GF-D8 (cell line): ENCODE results near the gene KCNG2.

Experiments used
- DNase-seq: peaks from one replicate; lab custom pipeline; 2025; lab: John Stamatoyannopoulos, UW

KCNG2 gene

GRCh38 chr18:79926715-79927606, 129.2 kb downstream of the KCNG2 start:
- DNase-seq, result no peak

- no peak for DNase-seq
These were observed 130.1 kb downstream of the KCNG2 start for GRCh38 chr18:79927607-79928562.

GRCh38 chr18:79928563-79928960, 130.8 kb downstream of the KCNG2 start:
- DNase-seq, result no peak

GRCh38 chr18:79930020-79930642, 132.4 kb downstream of the KCNG2 start:
- DNase-seq, result no peak

GRCh38 chr18:79931475-79931874, 133.7 kb downstream of the KCNG2 start:
- DNase-seq, result no peak

- DNase-seq, result no peak
These were observed 135.2 kb downstream of the KCNG2 start for GRCh38 chr18:79932907-79933306.

GRCh38 chr18:79933765-79934164, 136.0 kb downstream of the KCNG2 start:
- DNase-seq, result peak; percentile 96

- peak; percentile 89 for DNase-seq
These were observed 136.8 kb downstream of the KCNG2 start for GRCh38 chr18:79934311-79935097.

GRCh38 chr18:79935098-79935480, 137.4 kb downstream of the KCNG2 start:
- DNase-seq, result no peak

GRCh38 chr18:79935499-79935898, 137.8 kb downstream of the KCNG2 start:
- no peak for DNase-seq

- no peak for DNase-seq
These were observed 138.2 kb downstream of the KCNG2 start for GRCh38 chr18:79935925-79936324.

GRCh38 chr18:79936641-79937040, 138.9 kb downstream of the KCNG2 start:
- no peak for DNase-seq

- DNase-seq, result no peak
These were observed 139.5 kb downstream of the KCNG2 start for GRCh38 chr18:79937103-79937860.

- no peak for DNase-seq
These were observed 140.5 kb downstream of the KCNG2 start for GRCh38 chr18:79938196-79938595.

- DNase-seq, result no peak
These were observed 141.4 kb downstream of the KCNG2 start for GRCh38 chr18:79939096-79939495.

- no peak for DNase-seq
These were observed 142.5 kb downstream of the KCNG2 start for GRCh38 chr18:79940126-79940813.

GRCh38 chr18:79940814-79941472, 143.2 kb downstream of the KCNG2 start:
- no peak for DNase-seq

- DNase-seq, result no peak
These were observed 143.9 kb downstream of the KCNG2 start for GRCh38 chr18:79941473-79942119.

GRCh38 chr18:79942211-79942610, 144.5 kb downstream of the KCNG2 start:
- no peak for DNase-seq
